NCI-H2107 (cell line): Measurements from ENCODE around the gene RNFT2.
A peak's percentile ranks its signal among the peaks of the same experiment; 100 is the strongest.

Source experiments
- DNase-seq: peaks from one replicate; lab custom pipeline; 2025; lab: John Stamatoyannopoulos, UW

The RNFT2 gene

DNA sequence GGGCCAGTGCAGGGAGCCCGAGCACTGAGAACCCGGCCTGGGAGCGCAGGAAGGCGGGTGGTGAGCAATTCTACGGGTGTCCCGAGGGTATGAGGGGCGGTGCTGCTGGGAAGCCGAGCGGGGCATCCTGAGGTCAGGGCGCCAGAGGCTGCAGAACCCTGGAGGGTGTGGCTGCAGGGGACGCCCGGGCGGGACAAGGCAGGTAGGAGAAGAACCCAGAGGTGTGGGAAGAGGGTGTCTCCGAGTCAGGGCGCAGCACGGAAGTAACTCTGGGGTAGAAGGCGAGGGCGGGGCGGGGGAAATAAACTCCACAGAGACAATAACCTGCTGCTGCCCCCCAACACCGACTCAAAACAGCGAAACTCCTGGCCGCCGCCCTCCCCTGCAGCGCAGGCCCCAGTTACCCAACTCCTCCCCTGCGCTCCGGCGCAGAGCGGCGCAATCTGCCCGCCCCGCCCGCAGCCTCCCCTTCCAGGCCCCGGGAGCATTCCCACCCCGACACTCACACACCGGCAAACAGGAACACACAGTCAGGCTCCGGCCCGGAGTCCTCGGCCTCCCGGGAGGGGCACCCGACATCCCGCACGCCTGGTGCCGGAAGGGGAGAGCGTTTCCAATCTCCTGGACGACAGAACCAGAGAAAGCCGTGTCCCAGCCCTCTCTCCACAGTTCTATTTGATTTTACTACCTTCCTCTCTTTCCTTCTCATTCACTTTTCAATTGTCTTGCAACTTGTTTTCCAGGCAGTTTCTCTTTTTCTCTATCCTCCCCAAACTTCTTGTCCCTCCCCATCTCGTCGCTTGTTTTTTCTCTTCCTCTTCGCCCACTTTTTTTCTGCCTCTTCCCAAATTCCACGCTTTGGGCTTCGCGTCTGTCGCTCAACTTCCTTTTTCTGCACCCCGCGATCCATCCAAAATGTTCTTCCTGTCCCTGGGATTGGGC is 140.7 kb downstream of the RNFT2 start:
- DNase-seq, result no peak

DNA sequence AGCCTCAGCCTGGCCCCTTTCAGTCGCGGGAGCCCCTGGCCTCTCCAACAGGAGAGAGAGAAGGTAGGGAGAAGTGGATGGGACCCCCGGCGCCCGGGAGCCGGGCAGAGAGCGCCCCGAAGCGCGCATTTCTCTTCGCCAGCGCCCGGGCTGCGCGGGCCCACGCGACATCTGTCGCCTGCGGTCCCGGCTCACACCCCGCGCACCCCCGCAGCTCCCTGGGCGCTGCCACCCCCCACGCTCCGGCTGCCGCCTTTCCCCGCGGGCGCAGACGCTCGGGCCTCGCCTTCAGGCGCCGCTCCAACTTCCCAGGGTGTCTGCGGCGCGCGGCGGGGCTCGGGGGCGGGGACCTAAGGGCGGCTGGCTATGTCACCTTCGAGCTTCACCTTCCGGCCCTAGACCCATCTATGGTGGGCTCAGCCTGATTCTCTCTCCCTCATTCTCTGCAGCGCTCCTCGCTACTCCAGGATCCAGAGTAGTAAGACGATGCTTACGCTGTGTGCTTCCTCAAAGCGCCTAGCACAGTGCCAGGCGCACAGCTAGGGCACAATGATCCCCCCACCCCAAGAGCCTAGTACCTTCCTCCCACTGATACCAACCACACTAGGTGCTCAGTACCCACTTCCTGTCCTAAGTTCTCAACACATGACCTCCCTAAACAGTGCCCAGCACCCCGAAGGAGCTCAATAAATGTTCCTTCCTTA is 141.5 kb downstream of the RNFT2 start:
- DNase-seq, result no peak

DNA sequence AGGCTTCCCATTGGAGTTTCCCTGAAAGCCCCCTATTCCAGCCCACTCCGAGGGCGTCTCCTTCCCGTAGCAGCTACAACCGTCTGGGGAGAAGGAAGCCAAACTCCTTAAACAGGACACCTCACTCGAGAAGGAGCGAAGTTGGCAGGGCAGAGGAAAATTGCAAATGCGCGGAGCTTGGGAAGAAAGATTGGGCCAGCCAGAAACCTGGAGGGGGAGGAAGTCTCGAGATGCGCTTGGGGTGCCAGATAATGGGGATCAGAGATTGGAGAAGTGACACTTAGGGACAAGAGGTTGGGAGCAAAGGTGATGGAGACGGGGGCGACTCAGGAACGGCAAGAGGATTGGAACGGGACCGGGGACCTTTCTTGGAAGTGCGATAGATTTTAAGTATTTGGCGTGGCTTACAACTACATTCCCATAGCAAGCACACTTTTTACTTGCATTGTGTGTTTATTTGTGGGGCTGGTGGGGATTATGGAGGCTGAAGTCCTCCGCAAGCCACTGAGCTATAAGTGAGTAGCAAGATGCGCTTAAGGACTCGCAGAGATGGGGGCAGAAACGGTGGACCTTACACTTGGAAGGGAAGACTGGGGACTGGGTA is 142.2 kb downstream of the RNFT2 start:
- no peak for DNase-seq

DNA sequence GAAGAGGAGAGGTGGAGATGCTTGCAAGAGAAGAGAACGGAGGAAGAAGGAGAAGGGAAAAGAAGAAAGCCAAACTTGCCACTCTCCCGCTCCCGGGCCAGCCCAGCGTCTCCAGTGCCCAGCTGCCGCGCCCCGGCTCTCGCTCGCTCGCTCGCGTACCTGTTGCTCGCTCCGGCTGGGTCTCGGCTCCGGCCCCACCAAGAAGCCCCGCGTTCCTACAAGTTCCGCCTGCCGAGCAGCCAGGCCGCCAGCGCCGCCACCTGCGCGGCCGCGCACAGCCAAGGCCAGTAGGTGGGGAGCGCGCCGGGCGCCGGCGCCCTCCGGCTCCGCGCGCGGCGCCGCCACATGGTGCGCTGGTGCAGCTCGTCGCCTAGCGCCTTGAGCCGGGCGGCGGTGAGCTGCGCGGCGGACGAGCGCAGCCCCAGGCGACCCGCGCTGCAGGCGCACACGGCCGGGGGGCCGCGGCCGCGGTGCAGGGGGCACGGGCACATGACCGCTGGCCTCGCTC is 142.8 kb downstream of the RNFT2 start:
- peak; percentile 63 for DNase-seq

DNA sequence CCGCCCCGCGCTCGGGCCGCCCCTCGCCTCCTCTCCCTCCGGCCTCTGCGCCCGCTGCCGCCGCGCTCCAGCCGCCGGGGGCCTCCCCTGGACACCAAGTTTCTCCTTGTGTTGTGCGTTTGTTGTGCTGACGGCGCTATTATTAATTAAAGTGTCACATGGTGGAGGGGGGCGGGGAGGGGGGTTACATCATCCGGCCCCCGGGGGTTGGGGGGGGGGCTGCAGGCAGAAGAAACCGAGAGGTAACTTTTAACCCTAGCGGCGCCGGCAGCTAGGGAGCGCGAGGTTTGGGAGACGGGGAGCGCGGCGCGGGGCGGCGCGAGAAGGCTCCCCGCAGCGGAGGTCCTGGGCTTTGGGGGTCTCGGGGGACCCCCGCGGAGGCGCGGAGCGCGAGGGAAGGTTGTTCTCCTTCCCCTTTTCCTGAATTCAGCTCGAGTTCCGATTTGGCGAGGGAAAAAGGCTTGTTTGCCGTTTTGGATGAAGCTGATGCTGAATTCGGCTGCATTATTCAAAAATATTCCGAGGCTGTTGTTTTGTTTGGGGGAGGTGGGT is 143.3 kb downstream of the RNFT2 start, which contains the start of gene HRK:
Gene HRK, minus strand, starts transcription at position 117 of the 552 bp plus-strand sequence. CDS start 134 bp downstream, outside the sequence.
- no peak for DNase-seq

DNA sequence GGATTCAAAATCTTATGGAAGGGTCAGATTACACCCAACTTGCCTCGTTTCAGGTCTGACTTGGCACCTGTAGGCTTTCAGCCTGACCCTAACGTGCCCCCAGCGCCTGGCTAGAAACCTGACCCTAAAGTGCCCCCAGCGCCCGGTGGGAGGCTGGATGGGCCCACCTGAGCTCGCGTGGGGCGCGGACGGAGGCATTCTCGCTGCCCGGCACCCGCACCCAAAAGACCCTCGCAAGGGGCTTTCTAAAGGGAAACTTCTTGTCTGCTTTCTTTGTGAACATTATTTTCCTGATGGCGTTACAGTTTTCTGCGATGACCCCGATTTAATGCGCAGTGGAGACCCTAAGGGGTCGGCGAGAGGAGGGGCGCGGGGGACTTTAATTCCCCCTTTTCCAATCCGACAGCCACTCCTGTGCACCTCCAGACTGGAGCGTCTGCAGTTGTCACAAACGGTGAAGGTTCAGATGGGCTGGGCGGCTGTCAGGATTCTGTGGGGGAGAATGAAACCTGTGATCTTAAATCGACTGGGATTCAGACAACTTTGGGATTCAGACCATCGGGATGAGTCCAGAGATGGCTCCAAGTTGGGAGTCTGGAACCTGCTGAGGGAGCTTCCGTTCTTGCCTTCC is 143.9 kb downstream of the RNFT2 start:
- no peak for DNase-seq

DNA sequence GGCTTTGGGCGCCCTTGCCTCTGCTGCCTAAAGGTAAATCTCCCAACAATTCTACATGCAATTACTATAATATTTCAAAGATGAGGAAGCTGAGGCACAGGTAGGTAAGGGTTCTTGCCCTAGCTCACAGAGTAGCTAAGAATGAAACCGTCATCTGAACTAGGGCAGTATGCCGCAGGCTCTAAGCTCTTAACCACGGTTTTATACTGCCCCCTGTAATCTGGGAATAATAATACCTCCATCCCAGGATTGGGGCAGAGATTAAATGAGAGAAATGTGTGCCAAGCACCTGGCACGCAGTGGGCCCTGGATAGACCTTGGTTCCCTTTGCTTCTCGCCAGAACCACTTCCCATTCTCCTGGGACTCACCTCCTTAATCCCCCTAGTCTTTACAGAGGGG is 144.6 kb downstream of the RNFT2 start:
- no peak for DNase-seq

DNA sequence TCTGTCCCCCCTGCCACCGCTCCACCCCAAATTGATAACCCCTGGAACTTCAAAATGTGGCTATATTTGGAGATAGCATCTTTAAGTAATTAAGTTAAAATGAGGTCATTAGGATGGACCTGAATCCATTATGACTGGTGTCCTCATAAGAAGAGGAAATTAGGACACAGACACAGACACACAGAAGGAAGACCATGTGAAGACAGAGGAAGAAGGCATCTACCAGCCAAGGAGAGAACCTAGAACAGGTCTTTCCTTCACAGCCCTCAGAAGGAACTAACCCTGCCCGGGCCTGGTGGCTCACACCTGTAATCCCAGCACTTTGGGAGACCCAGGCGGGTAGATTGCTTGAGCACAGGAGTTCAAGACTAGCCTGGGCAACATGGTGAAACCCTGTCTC is 146.8 kb downstream of the RNFT2 start:
- no peak for DNase-seq

DNA sequence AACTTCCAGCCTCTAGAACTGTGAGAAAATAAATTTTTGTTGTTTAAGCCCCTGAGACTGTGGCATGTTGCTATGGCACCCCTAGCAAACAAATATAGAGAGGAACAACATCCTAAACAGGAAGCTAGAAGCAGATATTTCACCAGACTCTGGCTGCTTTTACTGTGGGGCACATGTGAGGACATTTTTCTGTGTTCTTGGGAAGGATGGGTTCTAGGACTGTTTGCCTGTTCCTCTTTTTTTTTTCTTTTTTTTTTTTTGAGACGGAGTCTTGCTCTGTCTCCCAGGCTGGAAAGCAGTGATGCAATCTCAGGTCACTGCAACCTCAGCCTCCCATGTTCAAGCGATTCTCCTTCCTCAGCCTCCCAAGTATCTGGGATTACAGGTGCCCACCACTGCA is 147.4 kb downstream of the RNFT2 start:
- no peak for DNase-seq

DNA sequence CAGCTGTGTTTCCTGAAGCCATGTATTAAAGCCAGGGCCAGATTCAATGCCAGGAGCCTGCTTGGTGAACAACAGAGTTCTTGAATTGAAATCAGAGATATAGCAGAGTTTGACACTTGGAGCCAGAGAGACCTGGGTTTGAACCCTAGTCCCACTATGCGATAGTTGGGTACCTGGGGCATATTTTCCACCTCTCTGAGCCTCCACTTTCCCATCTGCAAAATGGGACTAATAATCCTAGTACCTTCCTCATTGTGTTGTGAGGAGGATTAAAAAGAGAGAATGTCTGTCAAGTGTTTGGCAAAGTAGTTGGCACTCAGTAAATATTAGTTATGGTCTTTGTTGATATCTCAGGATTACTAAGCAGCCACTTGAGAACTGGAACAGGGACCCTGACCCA is 149.1 kb downstream of the RNFT2 start:
- DNase-seq, result no peak

DNA sequence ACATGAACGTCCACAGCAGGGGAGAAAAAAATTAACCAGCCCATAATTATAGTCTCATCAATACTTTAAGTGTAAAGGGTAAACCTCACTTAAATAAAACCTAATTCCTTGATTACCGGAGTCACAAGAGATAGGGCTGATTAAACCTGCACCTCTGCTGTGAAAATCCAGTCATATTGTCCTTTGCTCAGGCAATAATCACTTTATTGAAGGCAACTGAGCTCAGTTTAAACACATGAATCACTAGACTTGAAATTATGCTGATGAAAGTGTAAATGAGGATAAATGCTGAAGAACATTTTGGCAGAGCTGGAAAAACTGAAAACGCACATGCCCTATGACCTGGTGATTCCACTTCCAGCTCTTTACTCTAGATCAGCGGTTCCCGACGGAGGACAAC is 149.8 kb downstream of the RNFT2 start:
- no peak for DNase-seq

DNA sequence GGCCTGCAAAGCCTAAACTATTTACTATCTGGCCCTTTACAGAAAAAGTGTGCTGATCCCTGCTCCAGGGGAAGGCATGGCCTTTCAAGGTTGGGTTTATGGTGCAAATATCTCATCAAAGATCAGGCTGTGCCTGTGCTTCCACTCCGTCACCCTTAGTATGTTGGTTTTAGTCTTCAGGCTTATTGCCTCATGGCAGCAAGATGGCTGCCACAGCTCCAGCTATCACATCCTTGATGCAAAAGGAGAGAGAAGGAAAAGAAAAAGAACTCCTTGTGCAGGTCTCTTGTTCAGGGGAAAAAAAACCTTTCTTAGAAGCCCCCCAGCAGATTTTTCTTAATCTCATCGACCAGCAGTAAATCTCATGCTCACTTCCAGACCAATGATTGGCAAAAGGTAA is 152.2 kb downstream of the RNFT2 start:
- DNase-seq, result no peak

DNA sequence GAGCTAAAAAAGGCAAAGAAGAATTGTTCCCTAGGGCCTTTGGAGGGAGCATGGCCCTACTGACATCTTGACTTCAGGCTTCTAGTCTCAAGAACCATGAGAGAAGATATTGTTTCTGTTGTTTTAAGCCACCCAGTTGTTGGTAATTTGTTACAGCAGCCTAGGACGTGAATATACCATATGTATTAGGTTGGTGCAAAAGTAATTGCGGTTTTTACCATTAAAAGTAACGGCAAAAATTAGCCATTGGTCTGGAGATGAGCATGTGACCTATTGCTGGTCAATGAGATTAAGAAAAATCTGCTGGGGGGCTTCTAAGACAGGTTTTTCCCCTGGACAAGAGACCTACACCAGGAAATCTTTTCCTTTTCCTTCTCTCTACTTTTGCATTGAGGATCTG is 152.9 kb downstream of the RNFT2 start:
- no peak for DNase-seq

DNA sequence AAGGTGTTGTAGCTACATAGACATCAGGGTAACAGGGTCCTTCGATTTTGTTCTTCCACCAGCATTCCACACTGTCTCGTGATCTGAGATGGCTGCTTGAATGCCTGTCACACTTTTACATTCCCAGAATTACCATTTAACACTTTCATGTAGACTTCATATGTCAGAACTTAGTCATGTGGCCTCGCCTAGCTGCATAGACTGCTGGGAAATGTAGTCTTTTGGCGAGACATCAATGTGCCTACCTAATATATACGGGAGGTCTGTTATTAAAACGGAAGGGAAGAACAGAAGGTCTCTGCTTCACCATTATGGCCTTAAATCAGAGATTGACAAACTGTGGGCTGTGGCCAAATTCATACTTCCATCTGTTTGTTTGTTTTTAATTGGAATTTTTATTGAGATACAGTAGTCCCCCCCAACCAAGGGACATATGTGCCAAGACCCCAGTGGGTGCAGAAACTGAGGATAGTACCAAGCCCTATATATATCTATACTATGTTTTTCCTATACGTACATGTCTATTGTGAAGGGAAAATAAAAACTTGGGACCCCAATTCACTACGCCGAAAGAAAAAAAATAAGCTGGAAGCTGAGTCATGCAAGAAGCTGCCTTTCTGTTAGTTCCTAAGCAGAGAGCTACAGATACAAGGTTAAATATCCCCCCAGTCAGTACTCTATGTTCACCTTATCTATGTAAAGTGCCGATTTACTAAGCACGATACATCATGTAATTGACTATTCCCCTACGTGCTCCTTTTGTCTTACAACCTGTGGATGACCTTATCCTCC is 154.4 kb downstream of the RNFT2 start:
- no peak for DNase-seq

DNA sequence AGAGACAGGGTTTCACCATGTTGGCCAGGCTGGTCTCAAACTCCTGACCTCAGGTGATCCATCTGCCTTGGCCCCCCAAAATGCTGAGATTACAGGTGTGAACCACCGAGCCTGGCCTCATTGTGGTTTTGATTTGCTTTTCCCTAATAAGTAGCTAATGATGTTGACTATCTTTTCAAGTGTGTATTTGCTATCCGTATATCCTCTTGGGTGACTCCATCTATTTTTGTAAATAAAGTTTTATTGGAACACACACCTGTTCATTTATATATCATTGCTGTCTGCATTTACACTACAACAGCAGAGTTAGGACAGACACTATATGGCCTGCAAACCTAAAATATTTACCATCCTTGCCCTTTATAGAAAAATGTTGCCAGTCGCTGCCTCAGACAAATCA is 156.8 kb downstream of the RNFT2 start:
- no peak for DNase-seq

DNA sequence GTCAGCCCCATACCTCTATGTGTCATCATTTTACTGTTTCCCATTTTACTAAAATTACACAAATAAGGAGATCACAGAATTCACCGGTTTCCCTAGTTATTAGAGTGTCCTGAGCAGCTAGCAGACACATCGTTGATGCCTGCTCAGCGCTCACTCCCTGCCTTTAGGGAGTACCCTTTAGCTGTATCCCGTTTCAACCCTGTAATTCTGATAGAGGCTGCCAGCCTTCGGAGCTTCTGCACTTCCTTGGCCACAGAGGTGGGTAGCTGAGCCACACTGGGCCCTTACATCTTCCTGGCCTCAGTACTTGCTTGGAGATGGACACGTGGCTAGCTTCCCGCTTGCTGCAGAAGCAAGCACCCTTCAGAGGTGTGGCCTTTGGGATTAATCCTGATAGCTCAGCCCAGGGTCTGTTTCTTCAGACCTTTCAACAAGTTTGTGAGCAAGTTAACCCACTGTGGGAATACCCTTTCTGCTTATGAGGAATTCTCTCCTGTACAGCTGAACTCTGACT is 158.4 kb downstream of the RNFT2 start:
- no peak for DNase-seq

DNA sequence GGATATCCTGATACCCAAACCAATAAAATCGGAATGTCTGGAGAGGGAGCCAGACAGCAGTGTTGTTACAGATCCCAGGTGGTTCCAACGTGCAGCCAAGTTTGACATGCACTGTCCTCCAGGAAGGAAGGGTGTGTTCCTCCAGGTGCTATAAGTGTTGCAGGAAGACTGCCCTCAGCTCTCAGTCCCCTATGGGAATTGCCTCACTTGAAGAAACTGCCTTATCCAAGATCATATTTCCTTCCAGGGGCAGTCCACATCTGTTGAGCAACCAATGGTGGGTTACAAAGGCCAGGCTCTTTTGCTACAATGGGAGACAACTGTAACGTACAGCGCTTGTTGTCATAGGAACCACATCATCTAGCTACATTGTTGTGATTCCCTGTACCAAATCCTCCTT is 159.4 kb downstream of the RNFT2 start:
- no peak for DNase-seq

DNA sequence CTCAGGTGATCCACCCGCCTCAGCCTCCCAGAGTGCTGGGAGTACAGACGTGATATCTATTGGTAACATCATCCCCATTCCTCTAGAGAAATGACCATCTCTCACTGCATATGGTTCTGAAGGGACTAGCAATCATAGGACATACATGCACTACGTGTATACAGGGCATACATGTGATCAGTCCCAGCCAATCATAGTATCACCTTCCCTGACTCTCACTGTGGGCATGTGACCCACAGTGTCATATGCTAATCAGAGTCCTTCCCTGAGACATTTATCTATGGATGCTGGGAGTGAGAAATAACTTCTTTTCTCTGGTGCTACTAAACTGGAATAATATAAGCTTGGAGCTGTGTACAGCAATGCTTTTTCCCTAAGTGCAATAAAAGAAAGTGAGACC is 160.6 kb downstream of the RNFT2 start:
- no peak for DNase-seq

DNA sequence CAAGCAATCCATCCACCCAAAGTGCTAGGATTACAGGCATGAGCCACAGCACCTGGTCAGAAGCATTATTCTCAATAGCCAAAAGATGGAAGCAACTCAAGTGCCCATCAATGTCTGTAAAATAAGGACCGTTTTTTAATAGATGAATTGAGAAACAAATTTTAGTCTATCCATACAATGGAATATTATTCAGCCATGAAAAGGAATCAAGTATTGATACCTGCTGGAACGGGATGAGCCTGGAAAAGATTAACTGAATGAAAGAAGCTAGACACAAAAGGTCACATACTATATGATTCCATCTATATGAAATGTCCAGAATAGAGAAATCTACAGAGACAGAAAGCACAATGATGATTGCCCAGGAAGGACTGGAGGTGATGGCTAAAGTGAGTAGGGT is 163.5 kb downstream of the RNFT2 start:
- no peak for DNase-seq
